DND-41 (cell line): Measurements from ENCODE around the gene PDE6G.
A peak's percentile ranks its signal among the peaks of the same experiment; 100 is the strongest.

ENCODE experiments used
- ATAC-seq: fragments of 200-7000 bp; cut with Tn5 transposase; 3 replicates; pipeline ENCODE4 v1.9.1; 2021; ENCODE audit warnings: low read depth; ENCODE audit not compliant: insufficient read depth
- DNase-seq: peaks from one replicate; pipeline ENCODE4 v3.0.0-alpha.2; 2020
- H2AFZ ChIP-seq: 2 replicates; pipeline ENCODE4 v1.6.0; 2012; ENCODE audit warnings: low read depth, low read length
- H3K27ac ChIP-seq: 2 replicates; pipeline ENCODE4 v1.5.1; 2012; ENCODE audit warnings: low read length, inconsistent platforms
- H3K27me3 ChIP-seq: fragments of 200-600 bp; sonication (generic); 2 replicates; pipeline ENCODE4 v1.6.0; 2012; ENCODE audit warnings: low read length, mild to moderate bottlenecking, inconsistent platforms; ENCODE audit not compliant: insufficient read depth, poor library complexity
- H3K36me3 ChIP-seq: 2 replicates; pipeline ENCODE4 v1.5.1; 2012; ENCODE audit warnings: low read length, inconsistent platforms; ENCODE audit not compliant: insufficient read depth
- H3K4me1 ChIP-seq: 2 replicates; pipeline ENCODE4 v1.5.1; 2012; ENCODE audit warnings: mild to moderate bottlenecking, low read length; ENCODE audit not compliant: insufficient read depth
- H3K4me2 ChIP-seq: 2 replicates; pipeline ENCODE4 v1.6.0; 2012; ENCODE audit warnings: mild to moderate bottlenecking, moderate library complexity, low read length, inconsistent platforms; ENCODE audit not compliant: insufficient read depth
- H3K4me3 ChIP-seq, 2 experiments: fragments of 200-600 bp in 1 of 2; shearing (Covaris generic) in 1 of 2; 2 replicates each; pipeline ENCODE4 v1.5.1; 2012 to 2016; ENCODE audit warnings: inconsistent platforms in 2 of 2, low read length in 2 of 2, mild to moderate bottlenecking in 2 of 2, low read depth in 1 of 2, moderate library complexity in 1 of 2
- H3K79me2 ChIP-seq: 2 replicates; pipeline ENCODE4 v1.6.0; 2012; ENCODE audit warnings: low read length, inconsistent platforms; ENCODE audit not compliant: insufficient read depth
- H3K9ac ChIP-seq: 2 replicates; pipeline ENCODE4 v1.6.0; 2012; ENCODE audit warnings: low read depth, mild to moderate bottlenecking, inconsistent platforms, low read length, moderate library complexity
- H3K9me3 ChIP-seq: 2 replicates; pipeline ENCODE4 v1.5.1; 2012; ENCODE audit warnings: low read length, moderate library complexity, mild to moderate bottlenecking, inconsistent platforms; ENCODE audit not compliant: insufficient read depth, severe bottlenecking
- H4K20me1 ChIP-seq: 2 replicates; pipeline ENCODE4 v1.6.0; 2012; ENCODE audit warnings: low read length; ENCODE audit not compliant: insufficient read depth
- EZH2 ChIP-seq: IDR thresholded peaks from 3 replicates; pipeline ENCODE4 v1.6.1; 2012; ENCODE audit warnings: borderline replicate concordance, low read depth, mild to moderate bottlenecking, moderate library complexity, low read length, inconsistent platforms; ENCODE audit not compliant: severe bottlenecking
- TF ChIP-seq, protein P1 (sequence below): IDR thresholded peaks from 2 replicates; pipeline ENCODE4 v1.5.1; 2012; ENCODE audit warnings: borderline replicate concordance, low read length, moderate library complexity, mild to moderate bottlenecking; ENCODE audit not compliant: poor library complexity, severe bottlenecking; ENCODE audit errors: extremely low read depth

PDE6G gene

DNA sequence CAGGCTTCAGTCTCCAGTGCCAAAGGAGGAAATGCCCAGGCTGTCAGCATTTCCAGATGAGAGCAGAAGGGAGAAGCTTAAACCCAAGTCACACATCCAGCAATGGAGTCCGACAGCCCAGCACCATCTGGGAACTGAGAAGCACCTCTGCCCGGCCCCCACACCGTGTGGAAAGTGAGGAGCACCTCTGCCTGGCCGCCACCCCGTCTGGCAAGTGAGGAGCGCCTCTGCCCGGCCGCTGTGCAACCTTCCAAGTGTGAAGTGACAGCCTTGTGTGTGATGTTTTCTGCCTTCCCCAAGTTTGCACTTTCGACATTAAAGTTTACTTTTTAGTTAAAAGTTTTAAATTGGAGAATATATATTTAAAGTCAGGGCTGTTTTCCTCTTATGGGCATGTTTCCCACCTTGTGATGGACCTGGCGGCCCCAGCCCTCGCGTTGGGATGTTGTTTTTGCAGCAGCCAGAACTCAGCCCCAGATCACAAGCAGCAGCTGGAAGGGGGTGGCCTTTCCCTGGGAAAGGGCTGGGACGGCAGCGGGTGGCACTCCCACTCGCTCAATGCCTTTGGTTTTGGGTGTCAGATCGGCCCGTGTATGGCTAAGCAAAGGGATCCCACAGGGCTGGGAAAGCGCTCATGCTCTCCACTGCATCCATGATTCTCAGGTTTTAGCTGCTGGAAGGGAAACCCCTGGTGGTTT lies 17.4 kb upstream of the PDE6G start:
- Histone ChIP-seq H3K9ac (no peak overlapping the region), H3K4me2 (no peak overlapping the region), H4K20me1 (peaks cover 13% of the 10 kb centered on the region), H3K4me3 (no peak overlapping the region), H2AFZ (no peak overlapping the region), H3K79me2 (peaks cover 17% of the 10 kb centered on the region), H3K27me3 (no peaks in the 10 kb centered on the region), H3K27ac (no peak overlapping the region), H3K9me3 (no peaks in the 10 kb centered on the region), H3K36me3 (peaks cover 62% of the 10 kb centered on the region), H3K4me1 (no peaks in the 10 kb centered on the region)
- TF ChIP-seq, protein P1, sequence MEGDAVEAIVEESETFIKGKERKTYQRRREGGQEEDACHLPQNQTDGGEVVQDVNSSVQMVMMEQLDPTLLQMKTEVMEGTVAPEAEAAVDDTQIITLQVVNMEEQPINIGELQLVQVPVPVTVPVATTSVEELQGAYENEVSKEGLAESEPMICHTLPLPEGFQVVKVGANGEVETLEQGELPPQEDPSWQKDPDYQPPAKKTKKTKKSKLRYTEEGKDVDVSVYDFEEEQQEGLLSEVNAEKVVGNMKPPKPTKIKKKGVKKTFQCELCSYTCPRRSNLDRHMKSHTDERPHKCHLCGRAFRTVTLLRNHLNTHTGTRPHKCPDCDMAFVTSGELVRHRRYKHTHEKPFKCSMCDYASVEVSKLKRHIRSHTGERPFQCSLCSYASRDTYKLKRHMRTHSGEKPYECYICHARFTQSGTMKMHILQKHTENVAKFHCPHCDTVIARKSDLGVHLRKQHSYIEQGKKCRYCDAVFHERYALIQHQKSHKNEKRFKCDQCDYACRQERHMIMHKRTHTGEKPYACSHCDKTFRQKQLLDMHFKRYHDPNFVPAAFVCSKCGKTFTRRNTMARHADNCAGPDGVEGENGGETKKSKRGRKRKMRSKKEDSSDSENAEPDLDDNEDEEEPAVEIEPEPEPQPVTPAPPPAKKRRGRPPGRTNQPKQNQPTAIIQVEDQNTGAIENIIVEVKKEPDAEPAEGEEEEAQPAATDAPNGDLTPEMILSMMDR: no peak
- TF ChIP-seq EZH2: no peak
- ATAC-seq (0 out of 3 replicates have a peak, but pooled peaks have one; percentile 8), DNase-seq (no peak)

DNA sequence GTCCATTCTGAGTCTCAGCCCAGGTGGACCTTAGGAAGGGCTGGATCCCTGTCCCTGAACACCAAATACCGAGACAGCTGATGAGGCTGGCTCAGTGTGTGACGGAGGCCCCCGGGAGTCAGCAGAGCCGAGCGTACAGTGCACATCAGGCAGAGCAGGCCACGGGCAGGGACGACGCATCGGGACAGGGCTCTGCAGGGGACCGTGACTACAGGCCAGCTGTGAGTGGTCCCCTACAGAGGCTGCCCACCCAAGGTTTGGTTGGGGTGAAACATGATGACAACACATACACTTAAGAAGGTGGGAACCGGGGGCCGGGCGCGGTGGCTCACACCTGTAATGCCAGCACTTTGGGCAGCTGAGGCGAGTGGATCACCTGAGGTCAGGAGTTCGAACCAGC lies 16.6 kb upstream of the PDE6G start:
- H2AFZ ChIP-seq: no peak overlapping the region
- H3K9me3 ChIP-seq: no peaks in the 10 kb centered on the region
- no peaks in the 10 kb centered on the region for H3K27me3 ChIP-seq
- peaks cover 25% of the 10 kb centered on the region for H3K79me2 ChIP-seq
- peaks cover 13% of the 10 kb centered on the region for H4K20me1 ChIP-seq
- H3K4me1 ChIP-seq: peaks cover 7% of the 10 kb centered on the region
- H3K36me3 ChIP-seq: peaks cover 70% of the 10 kb centered on the region
- H3K4me3 ChIP-seq: no peak overlapping the region
- no peak for DNase-seq
- no peak for ATAC-seq
- no peak overlapping the region for H3K9ac ChIP-seq
- TF ChIP-seq, protein P1: no peak
- TF ChIP-seq EZH2: no peak
- H3K27ac ChIP-seq: no peak overlapping the region
- H3K4me2 ChIP-seq: no peak overlapping the region

DNA sequence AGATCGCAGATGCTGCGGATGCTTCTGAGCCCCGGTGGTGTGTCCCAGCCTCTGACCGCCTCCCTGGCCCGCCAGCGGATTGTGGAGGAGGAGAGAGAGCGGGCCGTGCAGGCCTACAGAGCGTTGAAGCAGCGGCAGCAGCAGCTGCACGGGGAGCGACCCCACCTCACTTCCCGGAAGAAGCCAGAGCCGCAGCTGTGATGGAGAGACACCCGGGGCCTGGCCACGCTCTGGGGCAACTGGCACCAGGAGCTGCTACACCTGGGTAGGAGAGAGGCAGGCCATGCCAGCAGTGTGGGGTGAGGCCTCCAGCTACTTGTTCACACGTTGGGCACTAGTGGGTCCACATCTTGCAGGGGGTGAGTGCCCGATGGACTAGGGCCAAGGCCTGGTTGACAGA lies 16.2 kb upstream of the PDE6G start:
- no peak overlapping the region for H3K27ac ChIP-seq
- ATAC-seq (no peak), DNase-seq (no peak)
- peaks cover 12% of the 10 kb centered on the region for H3K4me1 ChIP-seq
- no peak overlapping the region for H3K9ac ChIP-seq
- peaks cover 13% of the 10 kb centered on the region for H4K20me1 ChIP-seq
- H3K4me3 ChIP-seq: no peak overlapping the region
- H3K36me3 ChIP-seq: peaks cover 74% of the 10 kb centered on the region
- no peak overlapping the region for H3K4me2 ChIP-seq
- no peak for TF ChIP-seq EZH2
- H3K9me3 ChIP-seq: no peaks in the 10 kb centered on the region
- no peaks in the 10 kb centered on the region for H3K27me3 ChIP-seq
- H3K79me2 ChIP-seq: peaks cover 29% of the 10 kb centered on the region
- no peak overlapping the region for H2AFZ ChIP-seq

DNA sequence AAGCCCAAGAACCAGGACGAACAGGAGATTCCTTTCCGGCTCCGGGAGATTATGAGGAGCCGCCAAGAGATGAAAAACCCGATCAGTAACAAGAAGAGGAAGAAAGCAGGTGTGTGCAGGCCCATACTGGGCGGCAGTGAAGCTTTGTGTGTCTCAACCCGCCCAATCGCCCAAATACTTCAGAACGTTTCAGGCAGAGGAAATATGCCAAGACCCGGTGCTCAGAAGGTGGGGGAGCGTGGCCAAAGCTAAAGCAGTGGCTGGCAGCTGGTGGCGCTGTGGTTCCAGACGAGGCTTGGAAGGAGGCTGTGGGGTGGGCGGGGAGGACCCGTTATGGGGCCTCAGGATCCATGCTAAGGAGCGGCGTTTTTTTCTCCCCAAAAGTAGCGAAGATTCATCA lies 11.4 kb upstream of the PDE6G start:
- TF ChIP-seq, protein P1: peak; percentile 52
- TF ChIP-seq EZH2: no peak
- DNase-seq (peak; percentile 40), ATAC-seq (no peak)
- H4K20me1 ChIP-seq: peaks cover 6% of the 10 kb centered on the region
- no peaks in the 10 kb centered on the region for H3K27me3 ChIP-seq
- peaks cover 31% of the 10 kb centered on the region for H3K4me1 ChIP-seq
- peak overlapping the region in 1 of 2 experiments; percentile 52; a peak in 3 of 4 replicates for H3K4me3 ChIP-seq
- peaks cover 53% of the 10 kb centered on the region for H3K79me2 ChIP-seq
- peak overlapping the region; percentile 98 for H3K4me2 ChIP-seq
- 0 out of 2 replicates have a peak overlapping the region, but pooled peaks have one; percentile 2 for H3K27ac ChIP-seq
- H3K9me3 ChIP-seq: no peaks in the 10 kb centered on the region
- peak overlapping the region; percentile 99 for H3K9ac ChIP-seq
- peaks cover 72% of the 10 kb centered on the region for H3K36me3 ChIP-seq
- no peak overlapping the region for H2AFZ ChIP-seq
